Medulla oblongata (tissue), 1 donor: ENCODE data around the gene ING4.

Experiments
- DNase-seq: peaks from one replicate; pipeline ENCODE4 v3.0.0-alpha.2; 2015; ENCODE audit errors: extremely low spot score

The ING4 gene

GRCh38 chr12:6688543-6688998 lies 25.7 kb upstream of the ING4 start:
- peak; percentile 95 for DNase-seq

- DNase-seq, result no peak
Measured at GRCh38 chr12:6685814-6686213, 22.9 kb upstream of the ING4 start.

- peak; percentile 36 for DNase-seq
Measured at GRCh38 chr12:6684609-6685008, 21.7 kb upstream of the ING4 start.

GRCh38 chr12:6676962-6677361 lies 14.0 kb upstream of the ING4 start:
- DNase-seq, result no peak

GRCh38 chr12:6672143-6672542 lies 9.2 kb upstream of the ING4 start:
- no peak for DNase-seq

GRCh38 chr12:6667559-6668210 lies 4.8 kb upstream of the ING4 start:
- DNase-seq, result no peak

GRCh38 chr12:6666211-6666610 lies 3.3 kb upstream of the ING4 start:
- no peak for DNase-seq

GRCh38 chr12:6664902-6665301 lies 2.0 kb upstream of the ING4 start:
- DNase-seq, result no peak

- peak; percentile 13 for DNase-seq
Measured at GRCh38 chr12:6662602-6662905, 365 bp downstream of the ING4 start.

GRCh38 chr12:6653987-6654386 lies 8.9 kb downstream of the ING4 start:
- DNase-seq, result no peak

- DNase-seq, result no peak
Measured at GRCh38 chr12:6653342-6653741, 9.6 kb downstream of the ING4 start.

- no peak for DNase-seq
Measured at GRCh38 chr12:6652391-6652790, 10.5 kb downstream of the ING4 start.

GRCh38 chr12:6650832-6651231 lies 12.1 kb downstream of the ING4 start:
- no peak for DNase-seq

GRCh38 chr12:6647083-6647604 lies 15.8 kb downstream of the ING4 start, which contains the start of gene ACRBP:
ACRBP (minus strand) TSS chr12:6647432; CDS start chr12:6647366, 66 bp downstream.
- DNase-seq, result peak; percentile 85

- DNase-seq, result no peak
Measured at GRCh38 chr12:6646276-6647082, 16.4 kb downstream of the ING4 start.

- peak; percentile 63 for DNase-seq
Measured at GRCh38 chr12:6644903-6645302, 18.0 kb downstream of the ING4 start.

- peak; percentile 81 for DNase-seq
Measured at GRCh38 chr12:6644257-6644596, 18.7 kb downstream of the ING4 start.

GRCh38 chr12:6643569-6644256 lies 19.2 kb downstream of the ING4 start:
- peak; percentile 81 for DNase-seq

GRCh38 chr12:6641131-6641530 lies 21.8 kb downstream of the ING4 start:
- DNase-seq, result no peak

GRCh38 chr12:6640497-6640896 lies 22.4 kb downstream of the ING4 start:
- no peak for DNase-seq

- DNase-seq, result no peak
Measured at GRCh38 chr12:6639151-6639801, 23.6 kb downstream of the ING4 start.

- peak; percentile 54 for DNase-seq
Measured at GRCh38 chr12:6638305-6638704, 24.6 kb downstream of the ING4 start.
